ENCODE results near the gene ICOSLG.
"Not testable (repeated sequence)": the region's sequence is repeated elsewhere in the genome, so short reads cannot be mapped to it uniquely, and the experiment has no call there.

ICOSLG gene

GRCh38 chr21:44225605-44226004 lies 15.1 kb downstream of the ICOSLG start:
- DNase-seq (ENCODE audit: extremely low read depth, low read depth); H3K4me3 ChIP-seq (replicated peaks; ENCODE audit: low read depth, low read length): not testable (repeated sequence)

DNA sequence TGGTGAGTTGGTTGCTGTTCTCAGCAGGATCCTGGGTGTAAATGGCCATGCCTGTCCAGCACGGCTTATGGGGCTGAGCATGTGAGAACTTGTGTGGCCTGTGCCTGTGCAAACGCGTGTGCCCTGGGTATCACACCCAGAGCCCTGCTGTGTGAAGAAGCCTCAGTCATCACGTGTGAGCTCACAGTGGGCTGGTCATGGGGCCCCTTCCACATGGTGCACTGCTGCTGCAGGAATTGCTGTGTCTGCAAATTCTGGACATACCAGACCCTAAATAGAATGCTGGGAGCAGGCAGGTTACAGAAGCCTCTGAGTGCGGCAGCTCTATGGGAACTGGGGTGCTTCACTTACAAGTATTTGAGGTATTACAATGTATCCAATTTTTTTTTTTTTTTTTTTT lies 17.4 kb downstream of the ICOSLG start:
- not testable (repeated sequence) for H3K4me3 ChIP-seq (replicated peaks; ENCODE audit: low read depth, low read length); DNase-seq (ENCODE audit: extremely low read depth, low read depth)

- DNase-seq (ENCODE audit: extremely low read depth, low read depth); H3K4me3 ChIP-seq (replicated peaks; ENCODE audit: low read depth, low read length): not testable (repeated sequence)
Observed at GRCh38 chr21:44220674-44221073, 20.1 kb downstream of the ICOSLG start.

GRCh38 chr21:44218461-44218860 lies 22.3 kb downstream of the ICOSLG start:
- not testable (repeated sequence) for DNase-seq (ENCODE audit: extremely low read depth, low read depth)

DNA sequence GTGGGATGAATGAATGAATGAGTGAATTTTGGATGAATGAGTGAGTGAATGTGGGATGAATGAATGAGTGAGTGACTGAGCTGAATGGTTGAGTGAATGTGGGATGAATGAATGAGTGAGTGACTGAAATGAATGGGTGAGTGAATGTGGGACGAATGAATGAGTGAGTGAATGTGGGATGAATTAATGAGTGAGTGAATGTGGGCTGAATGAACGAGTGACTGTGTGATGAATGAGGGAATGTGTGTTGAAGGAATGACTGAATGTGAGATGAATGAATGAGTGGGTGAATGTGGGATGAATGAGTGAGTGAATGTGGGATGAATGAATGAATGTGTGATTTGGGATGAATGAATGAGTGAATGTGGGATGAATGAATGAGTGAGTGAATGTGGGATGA lies 28.8 kb downstream of the ICOSLG start:
- DNase-seq (ENCODE audit: extremely low read depth, low read depth); H3K4me3 ChIP-seq (replicated peaks; ENCODE audit: low read depth, low read length): not testable (repeated sequence)

More at GRCh38 chr21:44218461-44218860, 22.3 kb downstream of the ICOSLG start:
- H3K4me3 ChIP-seq (replicated peaks; ENCODE audit: low read depth, low read length) = not testable (repeated sequence)

DNA sequence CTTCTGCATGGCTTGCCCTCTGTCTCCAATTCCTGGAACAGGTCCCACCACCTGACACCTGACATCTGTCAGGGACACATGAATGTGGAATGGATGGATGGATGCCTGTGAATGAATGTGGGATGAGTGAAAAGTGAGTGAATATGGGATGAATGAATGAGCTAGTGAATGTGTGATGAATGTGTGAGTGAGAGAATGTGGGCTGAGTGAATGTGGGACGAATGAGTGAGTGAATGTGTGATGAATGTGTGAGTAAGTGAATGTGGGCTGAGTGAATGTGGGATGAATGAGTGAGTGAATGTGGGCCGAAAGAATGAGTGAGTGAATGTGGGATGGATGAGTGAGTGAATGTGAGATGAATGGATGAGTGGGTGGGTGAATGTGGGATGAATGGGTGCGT lies 29.2 kb downstream of the ICOSLG start:
- not testable (repeated sequence) for H3K4me3 ChIP-seq (replicated peaks; ENCODE audit: low read depth, low read length); DNase-seq (ENCODE audit: extremely low read depth, low read depth)

GRCh38 chr21:44207860-44208646 lies 32.7 kb downstream of the ICOSLG start:
- not testable (repeated sequence) for H3K4me3 ChIP-seq (replicated peaks; ENCODE audit: low read depth, low read length); DNase-seq (ENCODE audit: extremely low read depth, low read depth)

DNA sequence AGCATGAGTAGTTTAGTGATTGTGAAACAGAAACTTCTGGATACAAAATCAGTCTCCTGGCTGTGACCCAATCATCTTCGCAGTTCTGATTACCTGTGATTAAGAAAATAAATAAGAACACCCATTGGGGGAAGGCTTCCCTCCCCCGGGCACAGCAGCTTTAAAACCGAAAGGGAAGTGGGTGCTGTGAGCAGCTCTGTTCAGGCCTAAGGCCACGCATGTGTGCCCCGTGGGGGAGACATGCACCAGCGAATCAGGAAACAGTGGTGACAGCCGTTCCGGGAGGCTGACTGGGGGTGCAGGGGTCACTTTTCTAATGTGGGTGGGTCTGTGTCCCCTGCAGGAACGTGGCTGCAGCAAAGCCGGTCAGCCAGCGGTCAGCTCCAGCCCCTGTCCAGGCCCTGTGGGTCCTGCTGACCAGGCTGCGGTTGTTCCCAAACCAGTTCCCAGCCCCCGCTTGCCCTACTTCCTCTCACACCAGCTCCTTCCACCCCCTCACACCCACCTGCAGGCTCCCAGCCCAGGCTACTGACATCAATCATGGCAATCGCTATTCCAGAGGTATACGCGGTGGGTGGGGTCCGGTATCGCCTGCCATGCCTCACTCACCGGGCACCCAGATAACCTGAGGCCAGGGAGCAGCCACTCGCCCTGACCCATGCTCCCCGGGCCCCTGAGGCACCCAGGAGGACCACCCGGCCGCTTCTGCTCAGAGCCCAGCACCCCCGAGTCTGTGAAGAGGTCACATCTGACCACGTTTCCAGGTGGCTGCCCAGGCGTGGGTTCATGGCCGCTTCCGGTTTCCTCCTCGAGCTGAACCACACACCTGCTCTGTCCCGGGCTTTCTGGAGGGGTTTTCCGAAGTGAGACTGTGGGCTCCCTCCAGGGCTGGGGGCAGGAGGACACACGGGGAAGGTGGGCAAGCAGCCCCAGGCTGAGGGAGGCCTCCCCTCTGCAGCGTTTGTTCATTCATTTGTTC lies 33.8 kb downstream of the ICOSLG start:
- not testable (repeated sequence) for H3K4me3 ChIP-seq (replicated peaks; ENCODE audit: low read depth, low read length); DNase-seq (ENCODE audit: extremely low read depth, low read depth)

- DNase-seq (ENCODE audit: extremely low read depth, low read depth); H3K4me3 ChIP-seq (replicated peaks; ENCODE audit: low read depth, low read length): not testable (repeated sequence)
Observed at GRCh38 chr21:44206187-44206586, 34.6 kb downstream of the ICOSLG start.

- not testable (repeated sequence) for DNase-seq (ENCODE audit: extremely low read depth, low read depth); H3K4me3 ChIP-seq (replicated peaks; ENCODE audit: low read depth, low read length)
Observed at GRCh38 chr21:44202590-44203299, 38.0 kb downstream of the ICOSLG start.

DNA sequence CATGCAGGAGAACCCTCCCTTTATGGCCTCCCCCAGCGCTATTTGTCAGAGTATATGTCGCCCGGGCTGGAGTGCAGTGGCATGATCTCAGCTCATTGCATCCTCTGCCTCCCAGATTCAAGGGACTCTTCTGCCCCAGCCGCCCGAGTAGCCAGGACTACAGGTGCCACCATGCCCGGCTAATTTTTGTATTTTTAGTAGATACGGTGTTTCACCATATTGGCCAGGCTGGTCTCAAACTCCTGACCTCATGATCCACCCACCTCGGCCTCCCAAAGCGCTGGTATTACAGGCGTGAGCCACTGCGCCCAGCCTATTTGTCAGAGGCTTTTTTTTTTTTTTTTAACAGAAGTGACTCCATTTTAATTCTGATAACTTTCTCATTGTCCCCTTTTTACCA lies 40.7 kb downstream of the ICOSLG start:
- DNase-seq (ENCODE audit: extremely low read depth, low read depth); H3K4me3 ChIP-seq (replicated peaks; ENCODE audit: low read depth, low read length): not testable (repeated sequence)

DNA sequence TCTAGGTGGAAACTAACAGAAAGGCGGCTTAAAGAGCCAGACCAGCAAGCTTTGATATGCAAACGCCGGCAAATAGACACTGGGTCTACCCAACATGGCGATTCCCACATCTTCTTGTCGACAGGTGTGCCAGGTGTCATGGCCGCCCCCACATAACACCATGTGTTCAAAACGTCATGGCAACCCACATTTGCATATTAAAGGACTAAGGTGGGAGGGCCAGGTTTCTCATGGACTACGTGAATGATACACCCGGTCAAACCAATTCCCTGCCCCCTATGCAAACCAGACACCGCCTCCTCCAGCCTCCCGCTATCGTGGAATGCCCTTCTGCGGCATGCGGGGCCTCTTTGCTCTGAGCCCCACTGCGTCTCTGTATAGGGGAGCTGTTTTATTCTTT lies 41.3 kb downstream of the ICOSLG start:
- TF ChIP-seq, protein P1, sequence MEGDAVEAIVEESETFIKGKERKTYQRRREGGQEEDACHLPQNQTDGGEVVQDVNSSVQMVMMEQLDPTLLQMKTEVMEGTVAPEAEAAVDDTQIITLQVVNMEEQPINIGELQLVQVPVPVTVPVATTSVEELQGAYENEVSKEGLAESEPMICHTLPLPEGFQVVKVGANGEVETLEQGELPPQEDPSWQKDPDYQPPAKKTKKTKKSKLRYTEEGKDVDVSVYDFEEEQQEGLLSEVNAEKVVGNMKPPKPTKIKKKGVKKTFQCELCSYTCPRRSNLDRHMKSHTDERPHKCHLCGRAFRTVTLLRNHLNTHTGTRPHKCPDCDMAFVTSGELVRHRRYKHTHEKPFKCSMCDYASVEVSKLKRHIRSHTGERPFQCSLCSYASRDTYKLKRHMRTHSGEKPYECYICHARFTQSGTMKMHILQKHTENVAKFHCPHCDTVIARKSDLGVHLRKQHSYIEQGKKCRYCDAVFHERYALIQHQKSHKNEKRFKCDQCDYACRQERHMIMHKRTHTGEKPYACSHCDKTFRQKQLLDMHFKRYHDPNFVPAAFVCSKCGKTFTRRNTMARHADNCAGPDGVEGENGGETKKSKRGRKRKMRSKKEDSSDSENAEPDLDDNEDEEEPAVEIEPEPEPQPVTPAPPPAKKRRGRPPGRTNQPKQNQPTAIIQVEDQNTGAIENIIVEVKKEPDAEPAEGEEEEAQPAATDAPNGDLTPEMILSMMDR (IDR thresholded peaks at IDR 0.05; ENCODE audit: low read depth, low read length, missing control alignments) = no peak
- H3K4me3 ChIP-seq (replicated peaks; ENCODE audit: low read depth, low read length) = no peak overlapping the region

GRCh38 chr21:44197156-44197516 lies 43.6 kb downstream of the ICOSLG start:
- DNase-seq (ENCODE audit: extremely low read depth, low read depth); H3K4me3 ChIP-seq (replicated peaks; ENCODE audit: low read depth, low read length): not testable (repeated sequence)

More for the DNA sequence above, 41.3 kb downstream of the ICOSLG start:
- no peak for DNase-seq (ENCODE audit: extremely low read depth, low read depth)

DNA sequence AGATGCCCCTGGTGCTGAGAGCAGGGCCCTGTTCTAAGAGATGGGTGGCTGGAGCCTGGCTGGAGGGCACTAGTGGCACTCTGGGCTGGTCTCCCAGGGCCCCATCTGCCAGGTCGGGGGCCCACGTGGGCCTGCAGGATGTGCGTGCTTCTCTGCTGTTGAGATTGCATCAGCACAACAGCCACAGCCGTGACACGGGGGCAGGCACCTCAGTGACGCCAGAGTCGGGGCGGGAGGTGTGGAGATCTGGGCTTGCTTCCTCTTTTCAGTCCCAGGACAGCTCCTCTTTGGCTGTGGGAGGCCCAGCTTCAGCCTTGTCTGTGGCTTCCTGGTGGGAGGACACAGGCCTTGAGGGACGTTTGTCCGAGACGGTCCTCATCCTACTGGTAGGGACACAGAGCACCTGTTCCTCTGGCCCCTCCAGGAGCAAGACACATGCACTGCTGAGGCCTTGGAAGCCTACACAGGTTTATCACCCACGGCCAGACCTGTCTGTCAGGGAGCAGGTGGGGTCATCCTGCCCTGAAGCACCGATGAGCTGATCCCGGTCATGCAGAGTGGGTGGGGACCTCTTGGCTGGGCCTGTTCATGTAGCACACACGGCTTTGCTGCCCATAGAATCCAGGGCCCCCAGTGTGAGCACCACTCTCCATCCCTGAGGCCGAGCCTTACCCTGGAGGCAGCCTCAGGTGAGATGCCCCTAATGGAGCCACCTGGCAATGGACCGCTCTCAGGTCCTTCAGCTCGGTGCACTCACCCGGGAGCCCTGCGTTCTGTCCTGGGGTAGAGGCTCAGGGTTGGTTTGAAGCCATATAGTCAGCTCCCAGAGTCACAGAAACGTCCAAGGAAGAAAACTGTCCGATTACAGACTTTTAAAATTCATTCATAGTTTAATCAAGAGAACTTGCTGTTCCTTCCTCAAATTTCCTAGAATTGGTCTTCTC lies 44.3 kb downstream of the ICOSLG start:
- not testable (repeated sequence) for H3K4me3 ChIP-seq (replicated peaks; ENCODE audit: low read depth, low read length); DNase-seq (ENCODE audit: extremely low read depth, low read depth)

- not testable (repeated sequence) for DNase-seq (ENCODE audit: extremely low read depth, low read depth); H3K4me3 ChIP-seq (replicated peaks; ENCODE audit: low read depth, low read length)
Observed at GRCh38 chr21:44194888-44195287, 45.9 kb downstream of the ICOSLG start.

- H3K4me3 ChIP-seq (replicated peaks; ENCODE audit: low read depth, low read length); DNase-seq (ENCODE audit: extremely low read depth, low read depth): not testable (repeated sequence)
Observed at GRCh38 chr21:44194451-44194850, 46.3 kb downstream of the ICOSLG start.
